Skeletal muscle satellite cell (primary cell): ENCODE data around the gene SPTBN5. TPM values are rescaled to one million over a fixed set of nuclear protein-coding genes. Genes with fewer than 3 reads are reported as not detected.

Source experiments
- H3K27me3 ChIP-seq: 2 replicates; pipeline ENCODE4 v1.7.0; 2013; ENCODE audit warnings: low read length; ENCODE audit not compliant: control insufficient read depth, insufficient read depth
- H3K36me3 ChIP-seq: 2 replicates; pipeline ENCODE4 v1.7.0; 2013; ENCODE audit warnings: mild to moderate bottlenecking, control low read depth, low read length; ENCODE audit not compliant: insufficient read depth
- H3K4me1 ChIP-seq: 2 replicates; pipeline ENCODE4 v1.7.0; 2013; ENCODE audit warnings: low read length; ENCODE audit not compliant: control insufficient read depth, insufficient read depth
- H3K4me2 ChIP-seq: 2 replicates; pipeline ENCODE4 v1.7.0; 2013; ENCODE audit warnings: mild to moderate bottlenecking, low read length
- H3K4me3 ChIP-seq: 2 replicates; pipeline ENCODE4 v1.7.0; 2013; ENCODE audit warnings: low read length
- H3K9ac ChIP-seq: 2 replicates; pipeline ENCODE4 v1.7.0; 2013; ENCODE audit warnings: mild to moderate bottlenecking, low read depth, low read length, moderate library complexity
- H3K9me3 ChIP-seq: replicated peaks from 2 replicates; pipeline ENCODE4 v1.7.0; 2013; ENCODE audit warnings: mild to moderate bottlenecking, control low read depth, low read length
- total RNA-seq: library from RNA; depleted of rRNA; stranded (reverse); fragments of >200 nt; gene quantifications from 2 replicates; pipeline ENCODE4 v1.2.3, GENCODE V29; 2012; rRNA removed

The SPTBN5 gene
- 0.22 and 0.25 TPM in 2 replicates for total RNA-seq

- peak within 1 kb of the TSS; percentile 39 for H3K4me2 ChIP-seq
- no peak within 1 kb of the TSS for H3K4me3 ChIP-seq
- H3K9me3 ChIP-seq: no peaks in the 10 kb centered on the region
- H3K4me1 ChIP-seq: peaks cover 9% of the 10 kb centered on the region
- no peaks in the 10 kb centered on the region for H3K27me3 ChIP-seq
- H3K9ac ChIP-seq: no peak within 1 kb of the TSS
- peaks cover 4% of the 10 kb centered on the region for H3K36me3 ChIP-seq
These were observed at the start of gene SPTBN5 for GRCh38 chr15:41893422-41894250. Gene SPTBN5 (minus strand): TSS chr15:41894053. CDS start chr15:41893497, 556 bp downstream.

- H3K27me3 ChIP-seq: no peaks in the 10 kb centered on the region
- no peak overlapping the region for H3K9ac ChIP-seq
- no peak overlapping the region for H3K4me3 ChIP-seq
- no peaks in the 10 kb centered on the region for H3K9me3 ChIP-seq
- no peak overlapping the region for H3K4me2 ChIP-seq
- peaks cover 7% of the 10 kb centered on the region for H3K36me3 ChIP-seq
- peaks cover 64% of the 10 kb centered on the region for H3K4me1 ChIP-seq
These were observed 49.0 kb upstream of the SPTBN5 start for GRCh38 chr15:41942886-41943285.

- H3K4me3 ChIP-seq: no peak overlapping the region
- H3K4me2 ChIP-seq: no peak overlapping the region
- H3K27me3 ChIP-seq: no peaks in the 10 kb centered on the region
- H3K9ac ChIP-seq: no peak overlapping the region
- no peaks in the 10 kb centered on the region for H3K9me3 ChIP-seq
- H3K4me1 ChIP-seq: peaks cover 59% of the 10 kb centered on the region
- H3K36me3 ChIP-seq: peaks cover 10% of the 10 kb centered on the region
These were observed 48.0 kb upstream of the SPTBN5 start for GRCh38 chr15:41941644-41942415.

- Histone ChIP-seq H3K4me2 (peak overlapping the region; percentile 35), H3K9me3 (no peaks in the 10 kb centered on the region), H3K9ac (peak overlapping the region; percentile 28), H3K4me3 (no peak overlapping the region), H3K27me3 (no peaks in the 10 kb centered on the region), H3K36me3 (peaks cover 10% of the 10 kb centered on the region), H3K4me1 (peaks cover 56% of the 10 kb centered on the region)
These were observed 46.6 kb upstream of the SPTBN5 start for GRCh38 chr15:41940441-41940857.

GRCh38 chr15:41939986-41940385 is 46.1 kb upstream of the SPTBN5 start:
- H3K9ac ChIP-seq: peak overlapping the region; percentile 2

GRCh38 chr15:41937568-41937923 is 43.7 kb upstream of the SPTBN5 start:
- Histone ChIP-seq H3K9ac (no peak overlapping the region), H3K4me3 (no peak overlapping the region), H3K9me3 (no peaks in the 10 kb centered on the region), H3K4me2 (no peak overlapping the region), H3K36me3 (peaks cover 5% of the 10 kb centered on the region), H3K27me3 (no peaks in the 10 kb centered on the region), H3K4me1 (peaks cover 49% of the 10 kb centered on the region)

More at GRCh38 chr15:41939986-41940385, 46.1 kb upstream of the SPTBN5 start:
- H3K4me1 ChIP-seq: peaks cover 55% of the 10 kb centered on the region
- H3K27me3 ChIP-seq: no peaks in the 10 kb centered on the region
- H3K4me2 ChIP-seq: peak overlapping the region; percentile 35
- H3K9me3 ChIP-seq: no peaks in the 10 kb centered on the region
- H3K36me3 ChIP-seq: peaks cover 10% of the 10 kb centered on the region
- H3K4me3 ChIP-seq: no peak overlapping the region

GRCh38 chr15:41936649-41937567 is 43.1 kb upstream of the SPTBN5 start:
- H3K36me3 ChIP-seq: peaks cover 3% of the 10 kb centered on the region
- H3K4me1 ChIP-seq: peaks cover 46% of the 10 kb centered on the region
- no peaks in the 10 kb centered on the region for H3K27me3 ChIP-seq
- H3K4me2 ChIP-seq: no peak overlapping the region
- no peak overlapping the region for H3K4me3 ChIP-seq
- H3K9me3 ChIP-seq: no peaks in the 10 kb centered on the region
- no peak overlapping the region for H3K9ac ChIP-seq

- H3K36me3 ChIP-seq: peaks cover 3% of the 10 kb centered on the region
- H3K27me3 ChIP-seq: no peaks in the 10 kb centered on the region
- no peak overlapping the region for H3K9ac ChIP-seq
- no peaks in the 10 kb centered on the region for H3K9me3 ChIP-seq
- H3K4me3 ChIP-seq: no peak overlapping the region
- no peak overlapping the region for H3K4me2 ChIP-seq
- H3K4me1 ChIP-seq: peaks cover 40% of the 10 kb centered on the region
These were observed 42.3 kb upstream of the SPTBN5 start for GRCh38 chr15:41936155-41936554.

GRCh38 chr15:41935566-41936020 is 41.7 kb upstream of the SPTBN5 start:
- Histone ChIP-seq H3K4me1 (peaks cover 39% of the 10 kb centered on the region), H3K36me3 (peaks cover 3% of the 10 kb centered on the region), H3K9me3 (no peaks in the 10 kb centered on the region), H3K4me3 (no peak overlapping the region), H3K27me3 (no peaks in the 10 kb centered on the region), H3K4me2 (no peak overlapping the region), H3K9ac (no peak overlapping the region)

- H3K4me2 ChIP-seq: no peak overlapping the region
- H3K36me3 ChIP-seq: peaks cover 3% of the 10 kb centered on the region
- no peaks in the 10 kb centered on the region for H3K27me3 ChIP-seq
- H3K4me3 ChIP-seq: no peak overlapping the region
- H3K9me3 ChIP-seq: no peaks in the 10 kb centered on the region
- peaks cover 38% of the 10 kb centered on the region for H3K4me1 ChIP-seq
- no peak overlapping the region for H3K9ac ChIP-seq
These were observed 41.0 kb upstream of the SPTBN5 start for GRCh38 chr15:41934843-41935242.

- H3K4me2 ChIP-seq: peak overlapping the region; percentile 19
- H3K9ac ChIP-seq: peak overlapping the region; percentile 9
- peaks cover 48% of the 10 kb centered on the region for H3K4me1 ChIP-seq
- H3K9me3 ChIP-seq: no peaks in the 10 kb centered on the region
- H3K36me3 ChIP-seq: peaks cover 3% of the 10 kb centered on the region
- no peak overlapping the region for H3K4me3 ChIP-seq
- no peaks in the 10 kb centered on the region for H3K27me3 ChIP-seq
These were observed 39.9 kb upstream of the SPTBN5 start for GRCh38 chr15:41933771-41934170.
